ENCODE measurements around the gene C1QTNF2.

The C1QTNF2 gene

GRCh38 chr5:160369990-160370712, at the start of gene C1QTNF2:
C1QTNF2 (minus strand) TSS chr5:160370626; CDS start chr5:160355011, 15,615 bp downstream.
- peak in 1 of 2 donors; percentile 5 for DNase-seq (ENCODE audit: low read depth in 2 of 2)

- no peak for DNase-seq (ENCODE audit: low read depth in 2 of 2)
Measured at GRCh38 chr5:160420331-160420610, 49.8 kb upstream of the C1QTNF2 start.

- no peak for DNase-seq (ENCODE audit: low read depth in 2 of 2)
Measured at GRCh38 chr5:160419458-160420330, 49.3 kb upstream of the C1QTNF2 start.

GRCh38 chr5:160418561-160419457, 48.4 kb upstream of the C1QTNF2 start, which contains the start of gene SLU7:
SLU7 (minus strand) TSS chr5:160419081; CDS start chr5:160415294, 3,787 bp downstream.
- DNase-seq (ENCODE audit: low read depth in 2 of 2) = peak; percentile 88 to 90

GRCh38 chr5:160399402-160400353, 29.3 kb upstream of the C1QTNF2 start, which contains the start of gene FAM200C:
FAM200C (minus strand) TSS chr5:160400054; CDS start chr5:160395490, 4,564 bp downstream.
- DNase-seq (ENCODE audit: low read depth in 2 of 2) = peak; percentile 65 to 66

GRCh38 chr5:160398806-160399205, 28.4 kb upstream of the C1QTNF2 start:
- no peak for DNase-seq (ENCODE audit: low read depth in 2 of 2)

- no peak for DNase-seq (ENCODE audit: low read depth in 2 of 2)
Measured at GRCh38 chr5:160397492-160397891, 27.1 kb upstream of the C1QTNF2 start.

- DNase-seq (ENCODE audit: low read depth in 2 of 2) = no peak
Measured at GRCh38 chr5:160395111-160395510, 24.7 kb upstream of the C1QTNF2 start.

GRCh38 chr5:160390787-160391696, 20.6 kb upstream of the C1QTNF2 start:
- no peak for DNase-seq (ENCODE audit: low read depth in 2 of 2)

- no peak for DNase-seq (ENCODE audit: low read depth in 2 of 2)
Measured at GRCh38 chr5:160387445-160387844, 17.0 kb upstream of the C1QTNF2 start.

GRCh38 chr5:160385496-160385895, 15.1 kb upstream of the C1QTNF2 start:
- DNase-seq (ENCODE audit: low read depth in 2 of 2) = no peak

- no peak for DNase-seq (ENCODE audit: low read depth in 2 of 2)
Measured at GRCh38 chr5:160384681-160385080, 14.3 kb upstream of the C1QTNF2 start.

- DNase-seq (ENCODE audit: low read depth in 2 of 2) = no peak
Measured at GRCh38 chr5:160382346-160382745, 11.9 kb upstream of the C1QTNF2 start.

- no peak for DNase-seq (ENCODE audit: low read depth in 2 of 2)
Measured at GRCh38 chr5:160380041-160380440, 9.6 kb upstream of the C1QTNF2 start.

GRCh38 chr5:160379511-160379910, 9.1 kb upstream of the C1QTNF2 start:
- no peak for DNase-seq (ENCODE audit: low read depth in 2 of 2)

GRCh38 chr5:160378330-160378729, 7.9 kb upstream of the C1QTNF2 start:
- DNase-seq (ENCODE audit: low read depth in 2 of 2) = no peak

- no peak for DNase-seq (ENCODE audit: low read depth in 2 of 2)
Measured at GRCh38 chr5:160377651-160378050, 7.2 kb upstream of the C1QTNF2 start.

- DNase-seq (ENCODE audit: low read depth in 2 of 2) = no peak
Measured at GRCh38 chr5:160376416-160376815, 6.0 kb upstream of the C1QTNF2 start.

- DNase-seq (ENCODE audit: low read depth in 2 of 2) = no peak
Measured at GRCh38 chr5:160375701-160376100, 5.3 kb upstream of the C1QTNF2 start.

- DNase-seq (ENCODE audit: low read depth in 2 of 2) = no peak
Measured at GRCh38 chr5:160375166-160375565, 4.7 kb upstream of the C1QTNF2 start.

Measured in stimulated activated CD8-positive, alpha-beta memory T cell treated with anti-CD3 and anti-CD28 coated beads, Interleukin-2, amount 100 ng/mL, for 48 hours (primary cell).